HCT116 (cell line): ENCODE measurements around the gene ALG8. TPM values are rescaled to one million over a fixed set of nuclear protein-coding genes. Genes with fewer than 3 reads are reported as not detected.
"Not testable (repeated sequence)": the region's sequence is repeated elsewhere in the genome, so short reads cannot be mapped to it uniquely, and the experiment has no call there.

ENCODE experiments used
- ATAC-seq: fragments of 200-7000 bp; cut with Tn5 transposase; 2 replicates; pipeline ENCODE4 v1.9.1; 2020; ENCODE audit warnings: mild to moderate bottlenecking, moderate library complexity
- BruUV-seq: library from RNA; stranded (reverse); fragments of 400-500 nt; replicated peaks from 2 replicates; lab custom pipeline; 2021; lab: Mats Ljungman, UMichigan
- CTCF ChIA-PET: fragments of 300-600 bp; sonication (Branson Sonifier 250); formaldehyde crosslinking; loops from one replicate; lab custom pipeline; 2021; ENCODE audit warnings: antibody characterized with exemption; lab: Charles Lee
- POLR2A ChIA-PET: fragments of 300-600, 350-600 bp; sonication (Branson Sonifier 250); formaldehyde crosslinking; loops from one replicate; lab custom pipeline; 2021; ENCODE audit warnings: antibody characterized with exemption; lab: Charles Lee
- RAD21 ChIA-PET, 2 experiments: fragments of 300-600 bp; sonication (Branson Sonifier 250); formaldehyde crosslinking; loops; one replicate each; lab custom pipeline; 2023; ENCODE audit warnings: low total read pairs in 2 of 2; ENCODE audit not compliant: uncharacterized antibody in 2 of 2, unreplicated experiment in 2 of 2, low non-redundant PET in 1 of 2; lab: Charles Lee
- DNase-seq: peaks from one replicate; pipeline ENCODE4 v3.0.0-alpha.2; 2010; ENCODE audit warnings: low read depth, low spot score
- H2AFZ ChIP-seq: fragments of 200-600 bp; shearing (Covaris generic), sonication (generic); 2 replicates; pipeline ENCODE4 v1.6.1; 2017; ENCODE audit warnings: low read depth, mixed run types, mixed read lengths, antibody characterized with exemption, low read length; ENCODE audit not compliant: poor library complexity, severe bottlenecking
- H3K27ac ChIP-seq: 2 replicates; pipeline ENCODE4 v1.5.1; 2012; ENCODE audit warnings: low read depth, low read length
- H3K27me3 ChIP-seq: fragments of 200-600 bp; sonication (generic); 2 replicates; pipeline ENCODE4 v1.6.1; 2016; ENCODE audit warnings: mixed run types, low read length, mixed read lengths; ENCODE audit not compliant: insufficient read depth
- H3K36me3 ChIP-seq, 2 experiments: fragments of 200-500 bp in 1 of 2; fragments of 200-600 bp in 1 of 2; sonication (Bioruptor generic) in 1 of 2; sonication (generic) in 1 of 2; 2 replicates each; pipeline versions ENCODE4 v1.5.1 to v1.6.1; 2014 to 2016; ENCODE audit warnings: low read length in 2 of 2, inconsistent platforms in 1 of 2, mixed read lengths in 1 of 2, mixed run types in 1 of 2; ENCODE audit not compliant: insufficient read depth in 2 of 2, control insufficient read depth in 1 of 2
- H3K4me1 ChIP-seq, 2 experiments: fragments of 200-600 bp in 1 of 2; sonication (generic) in 1 of 2; 2 replicates each; pipeline versions ENCODE4 v1.5.1 to v1.6.1; 2012 to 2017; ENCODE audit warnings: low read length in 2 of 2, inconsistent platforms in 1 of 2, mild to moderate bottlenecking in 1 of 2, mixed read lengths in 1 of 2, mixed run types in 1 of 2, moderate library complexity in 1 of 2; ENCODE audit not compliant: insufficient read depth in 2 of 2, control insufficient read depth in 1 of 2
- H3K4me2 ChIP-seq: fragments of 200-600 bp; sonication (generic); 2 replicates; pipeline ENCODE4 v1.6.1; 2017; ENCODE audit warnings: mixed run types, low read length, mixed read lengths
- H3K4me3 ChIP-seq, 2 experiments: fragments of 200-600 bp in 1 of 2; sonication (generic) in 1 of 2; replicated peaks in 1 of 2; 2 replicates each; pipeline ENCODE4 v1.5.1; 2011 to 2016; ENCODE audit warnings: low read length in 2 of 2, control low read depth in 1 of 2, low read depth in 1 of 2, mild to moderate bottlenecking in 1 of 2, mixed read lengths in 1 of 2, mixed run types in 1 of 2
- H3K79me2 ChIP-seq: fragments of 200-600 bp; sonication (generic); 2 replicates; pipeline ENCODE4 v1.6.1; 2017; ENCODE audit warnings: mild to moderate bottlenecking, mixed run types, low read length, moderate library complexity, mixed read lengths; ENCODE audit not compliant: insufficient read depth
- H3K9ac ChIP-seq: fragments of 200-600 bp; sonication (generic); 2 replicates; pipeline ENCODE4 v1.6.1; 2016; ENCODE audit warnings: low read length, mixed read lengths
- H3K9me2 ChIP-seq: fragments of 200-600 bp; sonication (generic), shearing (Covaris generic); 2 replicates; pipeline ENCODE4 v1.6.1; 2017; ENCODE audit warnings: mixed run types, mild to moderate bottlenecking, moderate library complexity; ENCODE audit not compliant: insufficient read depth
- H3K9me3 ChIP-seq, 2 experiments: fragments of 200-500 bp in 1 of 2; fragments of 200-600 bp in 1 of 2; sonication (Bioruptor generic) in 1 of 2; sonication (generic) in 1 of 2; 2 replicates each; pipeline ENCODE4 v1.6.1; 2014 to 2017; ENCODE audit warnings: low read length in 2 of 2, mixed read lengths in 2 of 2, inconsistent platforms in 1 of 2, low read depth in 1 of 2, mild to moderate bottlenecking in 1 of 2, mixed run types in 1 of 2, moderate library complexity in 1 of 2; ENCODE audit not compliant: control insufficient read depth in 1 of 2, insufficient read depth in 1 of 2
- H4K20me1 ChIP-seq: fragments of 200-600 bp; sonication (generic), shearing (Covaris generic); 2 replicates; pipeline ENCODE4 v1.6.1; 2017; ENCODE audit warnings: mixed run types, mild to moderate bottlenecking, moderate library complexity; ENCODE audit not compliant: insufficient read depth
- ATF3 ChIP-seq: IDR thresholded peaks from 2 replicates; pipeline ENCODE4 v1.6.1; 2012
- CEBPB ChIP-seq: IDR thresholded peaks from 2 replicates; pipeline ENCODE4 v1.6.1; 2012; ENCODE audit warnings: low read depth
- ELF1 ChIP-seq: IDR thresholded peaks from 2 replicates; pipeline ENCODE4 v1.6.1; 2012; ENCODE audit warnings: low read depth, borderline replicate concordance
- EZH2phosphoT487 ChIP-seq: fragments of 200-600 bp; IDR thresholded peaks from 2 replicates; pipeline ENCODE4 v1.6.1; 2018; ENCODE audit warnings: antibody characterized with exemption, borderline replicate concordance
- SP1 ChIP-seq: IDR thresholded peaks from 2 replicates; pipeline ENCODE4 v1.6.1; 2012; ENCODE audit warnings: low read depth
- YY1 ChIP-seq: IDR thresholded peaks from 2 replicates; pipeline ENCODE4 v1.6.1; 2011; ENCODE audit warnings: low read length, low read depth, moderate library complexity, mild to moderate bottlenecking; ENCODE audit not compliant: insufficient replicate concordance; ENCODE audit errors: extremely low read depth
- ZBTB33 ChIP-seq: IDR thresholded peaks from 2 replicates; pipeline ENCODE4 v1.6.1; 2011; ENCODE audit warnings: mild to moderate bottlenecking, low read length, moderate library complexity; ENCODE audit not compliant: insufficient replicate concordance; ENCODE audit errors: extremely low read depth
- intact Hi-C: fragments of 100-400 bp; cut with micrococcal nuclease; formaldehyde crosslinking; loops from 2 replicates; pipeline ENCODE4 v1.10.0; 2022
- total RNA-seq: library from RNA; stranded (reverse); gene quantifications from one replicate; pipeline ENCODE4 v1.2.1, GENCODE V29; 2021; ENCODE audit not compliant: unreplicated experiment

Gene ALG8
- total RNA-seq, 1 experiment from 2014 or later, result 50.1 TPM

GRCh38 chr11:78079232-78080083 lies 60.0 kb downstream of the ALG8 start, which contains the start of gene NDUFC2 (continued):
- TF ChIP-seq ZBTB33, result no peak

- no peaks in the 10 kb centered on the region for H4K20me1 ChIP-seq
- POLR2A ChIA-PET, result no interaction called here
- TF ChIP-seq CEBPB (no peak), ATF3 (no peak), ELF1 (no peak), YY1 (no peak), SP1 (no peak), EZH2phosphoT487 (no peak)
- TF ChIP-seq, all 23 proteins: peak for 0
- H2AFZ ChIP-seq, result no peak overlapping the region
- ChIA-PET CTCF (interaction anchor here (0.8 kb wide), 1 partner anchor 33 kb away, joined by 3 read pairs; no protein-coding TSS in a partner anchor), RAD21 (no interaction called here)
- no TSS peak for BruUV-seq
- H3K4me2 ChIP-seq, result peak overlapping the region; percentile 91
- 0 out of 2 replicates have a peak overlapping the region, but pooled peaks have one; percentile 73 for H3K27ac ChIP-seq
- H3K9me2 ChIP-seq, result no peaks in the 10 kb centered on the region
- no peaks in the 10 kb centered on the region for H3K9me3 ChIP-seq
- peak overlapping the region; percentile 52 to 86 for H3K4me3 ChIP-seq
- peak overlapping the region; percentile 93 for H3K9ac ChIP-seq
- ATAC-seq (no peak), DNase-seq (no peak)
- H3K4me1 ChIP-seq, result peaks cover 0 to 17% of the 10 kb centered on the region in 2 experiments; a peak in 3 of 4 replicates
- intact Hi-C loops, result no loop called here
- H3K79me2 ChIP-seq, result peaks cover 61% of the 10 kb centered on the region
- no peaks in the 10 kb centered on the region for H3K36me3 ChIP-seq
- H3K27me3 ChIP-seq, result no peaks in the 10 kb centered on the region
These were observed 60.9 kb downstream of the ALG8 start for GRCh38 chr11:78078218-78079167.

- BruUV-seq, H3K36me3 ChIP-seq, intact Hi-C loops, H3K9ac ChIP-seq, H3K4me3 ChIP-seq, H3K9me3 ChIP-seq, H3K27me3 ChIP-seq, H4K20me1 ChIP-seq, H3K9me2 ChIP-seq, RAD21 ChIA-PET, DNase-seq, H2AFZ ChIP-seq, H3K27ac ChIP-seq, ATAC-seq: not testable (repeated sequence)
- H3K79me2 ChIP-seq, result peaks cover 70% of the 10 kb centered on the region
- peaks cover 0 to 17% of the 10 kb centered on the region in 2 experiments; a peak in 3 of 4 replicates for H3K4me1 ChIP-seq
- CTCF ChIA-PET, result interaction anchor here (0.8 kb wide), 1 partner anchor 32 kb away, joined by 3 read pairs; no protein-coding TSS in a partner anchor
- H3K4me2 ChIP-seq, result peak overlapping the region; percentile 91
- POLR2A ChIA-PET, result interaction anchor here (1.2 kb wide), 1 partner anchor 57 kb away, joined by 3 read pairs; no protein-coding TSS in a partner anchor
These were observed 61.8 kb downstream of the ALG8 start for GRCh38 chr11:78077592-78077991.
